GM20000 (cell line): ENCODE data around the gene FZD4.
"Not testable (repeated sequence)": the region's sequence is repeated elsewhere in the genome, so short reads cannot be mapped to it uniquely, and the experiment has no call there.

Source experiments
- DNase-seq: peaks from one replicate; pipeline ENCODE4 v3.0.0; 2012; ENCODE audit warnings: low spot score
- CTCF ChIP-seq: IDR thresholded peaks from 2 replicates; pipeline ENCODE4 v1.5.1; 2012; ENCODE audit warnings: mild to moderate bottlenecking, control low read depth; ENCODE audit errors: extremely low read depth, missing control alignments

FZD4 gene

GRCh38 chr11:86951706-86952105 is 3.5 kb downstream of the FZD4 start:
- no peak for DNase-seq
- no peak for TF ChIP-seq CTCF

- no peak for DNase-seq
- TF ChIP-seq CTCF: no peak
Measured at GRCh38 chr11:86950661-86950995, 4.6 kb downstream of the FZD4 start.

GRCh38 chr11:86949995-86950660 is 5.1 kb downstream of the FZD4 start:
- TF ChIP-seq CTCF: no peak
- DNase-seq: no peak

GRCh38 chr11:86948733-86949132 is 6.5 kb downstream of the FZD4 start:
- TF ChIP-seq CTCF: no peak
- DNase-seq: no peak

- TF ChIP-seq CTCF: no peak
- no peak for DNase-seq
Measured at GRCh38 chr11:86947541-86947940, 7.7 kb downstream of the FZD4 start.

- DNase-seq: not testable (repeated sequence)
Measured at GRCh38 chr11:86943505-86943904, 11.7 kb downstream of the FZD4 start.

GRCh38 chr11:86941871-86942599 is 13.2 kb downstream of the FZD4 start:
- TF ChIP-seq CTCF: no peak
- no peak for DNase-seq
